Measurements from ENCODE around the gene FAM20B.

The FAM20B gene

GRCh38 chr1:178993559-178993958 is 32.1 kb upstream of the FAM20B start:
- Histone ChIP-seq H3K9me2 (replicated peaks; ENCODE audit: insufficient read depth, low read length) (no peaks in the 10 kb centered on the region), H3K4me1 (ENCODE audit: low read length) (no peaks in the 10 kb centered on the region), H3K27ac (ENCODE audit: low read length) (no peak overlapping the region), H3K79me2 (ENCODE audit: low read length) (no peaks in the 10 kb centered on the region), H2AFZ (ENCODE audit: low read length) (no peak overlapping the region), H3K36me3 (replicated peaks; ENCODE audit: insufficient read depth, low read length) (no peaks in the 10 kb centered on the region), H3K4me2 (ENCODE audit: low read depth, low read length) (no peak overlapping the region), H3K4me3 (ENCODE audit: low read length) (no peak overlapping the region), H3K9me3 (replicated peaks; ENCODE audit: insufficient read depth, low read length) (no peaks in the 10 kb centered on the region), H3K27me3 (replicated peaks; ENCODE audit: insufficient read depth, low read length) (no peaks in the 10 kb centered on the region), H3K9ac (ENCODE audit: low read length) (no peak overlapping the region), H3F3A (ENCODE audit: insufficient read depth, low read length) (no peaks in the 10 kb centered on the region), H4K20me1 (ENCODE audit: insufficient read depth, low read length) (no peaks in the 10 kb centered on the region)
- DNase-seq: no peak
- TF ChIP-seq CTCF (IDR thresholded peaks at IDR 0.05; ENCODE audit: low read length): no peak
- no peak for TF ChIP-seq EZH2phosphoT487 (IDR thresholded peaks at IDR 0.05; ENCODE audit: low read length)
- no peak for TF ChIP-seq EZH2 (optimal IDR thresholded peaks at IDR 0.05; ENCODE audit: low read depth, low read length)

- no peak overlapping the region for H3K4me3 ChIP-seq (ENCODE audit: low read length)
Observed at GRCh38 chr1:178997428-178997827, 28.3 kb upstream of the FAM20B start.

GRCh38 chr1:178998295-178998694 is 27.4 kb upstream of the FAM20B start:
- Histone ChIP-seq H3K9me2 (replicated peaks; ENCODE audit: insufficient read depth, low read length) (no peaks in the 10 kb centered on the region), H3K4me2 (ENCODE audit: low read depth, low read length) (no peak overlapping the region), H3K4me3 (ENCODE audit: low read length) (no peak overlapping the region), H3K9me3 (replicated peaks; ENCODE audit: insufficient read depth, low read length) (no peaks in the 10 kb centered on the region), H2AFZ (ENCODE audit: low read length) (no peak overlapping the region), H3K27ac (ENCODE audit: low read length) (no peak overlapping the region), H3K79me2 (ENCODE audit: low read length) (no peaks in the 10 kb centered on the region), H3K4me1 (ENCODE audit: low read length) (no peaks in the 10 kb centered on the region), H4K20me1 (ENCODE audit: insufficient read depth, low read length) (no peaks in the 10 kb centered on the region), H3K9ac (ENCODE audit: low read length) (no peak overlapping the region), H3F3A (ENCODE audit: insufficient read depth, low read length) (no peaks in the 10 kb centered on the region), H3K27me3 (replicated peaks; ENCODE audit: insufficient read depth, low read length) (no peaks in the 10 kb centered on the region), H3K36me3 (replicated peaks; ENCODE audit: insufficient read depth, low read length) (no peaks in the 10 kb centered on the region)
- TF ChIP-seq EZH2 (optimal IDR thresholded peaks at IDR 0.05; ENCODE audit: low read depth, low read length) (no peak), EZH2phosphoT487 (IDR thresholded peaks at IDR 0.05; ENCODE audit: low read length) (no peak), CTCF (IDR thresholded peaks at IDR 0.05; ENCODE audit: low read length) (no peak)
- no peak for DNase-seq

More at GRCh38 chr1:178997428-178997827, 28.3 kb upstream of the FAM20B start:
- DNase-seq: no peak
- Histone ChIP-seq H4K20me1 (ENCODE audit: insufficient read depth, low read length) (no peaks in the 10 kb centered on the region), H2AFZ (ENCODE audit: low read length) (no peak overlapping the region), H3K9me2 (replicated peaks; ENCODE audit: insufficient read depth, low read length) (no peaks in the 10 kb centered on the region), H3K27me3 (replicated peaks; ENCODE audit: insufficient read depth, low read length) (no peaks in the 10 kb centered on the region), H3K9ac (ENCODE audit: low read length) (no peak overlapping the region), H3K4me1 (ENCODE audit: low read length) (no peaks in the 10 kb centered on the region), H3K36me3 (replicated peaks; ENCODE audit: insufficient read depth, low read length) (no peaks in the 10 kb centered on the region), H3K9me3 (replicated peaks; ENCODE audit: insufficient read depth, low read length) (no peaks in the 10 kb centered on the region), H3F3A (ENCODE audit: insufficient read depth, low read length) (no peaks in the 10 kb centered on the region), H3K27ac (ENCODE audit: low read length) (no peak overlapping the region), H3K79me2 (ENCODE audit: low read length) (no peaks in the 10 kb centered on the region), H3K4me2 (ENCODE audit: low read depth, low read length) (no peak overlapping the region)
- TF ChIP-seq EZH2 (optimal IDR thresholded peaks at IDR 0.05; ENCODE audit: low read depth, low read length): no peak
- TF ChIP-seq CTCF (IDR thresholded peaks at IDR 0.05; ENCODE audit: low read length): no peak
- no peak for TF ChIP-seq EZH2phosphoT487 (IDR thresholded peaks at IDR 0.05; ENCODE audit: low read length)
